Pulmonary artery endothelial cell (primary cell): ENCODE measurements around the gene TXNDC11. TPM values are rescaled to one million over a fixed set of nuclear protein-coding genes. Genes with fewer than 3 reads are reported as not detected.

ENCODE experiments used
- DNase-seq: peaks from one replicate; pipeline ENCODE4 v3.0.0-alpha.2; 2011; ENCODE audit warnings: low read depth, low spot score
- total RNA-seq: library from RNA; depleted of rRNA; stranded (reverse); fragments of >200 nt; gene quantifications from 2 replicates; pipeline ENCODE4 v1.2.3, GENCODE V29; 2014

TXNDC11 gene
- total RNA-seq, 1 donor from 2014 or later: 23.7 TPM

DNA sequence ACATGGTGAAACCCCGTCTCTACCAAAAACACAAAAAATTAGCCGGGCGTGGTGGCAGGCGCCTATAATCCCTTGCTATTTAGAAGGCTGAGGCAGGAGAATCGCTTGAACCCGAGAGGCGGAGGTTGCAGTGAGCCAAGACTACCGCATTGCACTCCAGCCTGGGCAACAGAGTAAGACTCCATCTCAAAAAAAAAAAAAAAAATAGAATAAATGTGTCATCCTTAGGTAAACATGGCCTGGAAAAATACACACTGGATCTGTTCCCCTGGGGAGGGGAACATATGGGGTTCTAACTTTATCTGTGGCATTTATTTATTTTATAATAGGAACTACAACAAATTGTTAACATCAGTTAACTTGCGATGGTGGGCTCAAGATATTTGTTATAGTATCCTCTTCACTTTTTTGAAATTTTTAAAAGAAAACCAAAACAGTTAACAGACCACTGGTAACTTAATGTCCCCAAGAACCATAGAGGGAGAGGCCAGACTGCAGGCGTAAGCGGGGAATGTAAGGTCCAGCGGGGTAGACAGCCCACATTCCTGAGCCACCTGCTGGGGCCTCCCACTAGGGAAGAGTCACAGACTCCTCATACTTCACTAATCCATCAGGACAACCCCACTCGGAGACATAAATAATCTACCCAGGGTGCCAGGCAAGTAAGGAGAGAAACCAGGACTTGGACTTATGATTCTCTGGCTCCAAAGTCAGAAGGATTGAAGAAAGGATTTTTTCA is 12.5 kb upstream of the TXNDC11 start:
- DNase-seq: no peak

DNA sequence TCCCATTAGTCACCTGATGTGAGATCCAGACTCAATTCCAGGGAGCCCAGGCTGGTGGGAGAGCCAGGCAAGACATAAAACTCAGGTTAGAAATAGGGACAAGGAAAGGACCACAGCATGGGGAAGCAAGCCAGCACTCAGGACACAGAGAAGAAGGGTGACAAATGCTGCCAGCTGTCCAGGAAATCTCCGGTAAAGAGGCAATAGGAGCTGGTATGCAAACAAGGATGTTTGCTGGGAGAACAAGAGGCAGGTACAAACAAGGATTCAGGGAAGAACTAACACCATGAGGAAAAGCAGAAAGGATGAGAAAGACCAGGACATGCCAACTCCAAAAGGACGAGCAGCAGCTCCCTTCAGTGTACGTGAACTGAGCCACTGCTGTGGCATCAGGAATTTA is 10.2 kb upstream of the TXNDC11 start:
- no peak for DNase-seq

DNA sequence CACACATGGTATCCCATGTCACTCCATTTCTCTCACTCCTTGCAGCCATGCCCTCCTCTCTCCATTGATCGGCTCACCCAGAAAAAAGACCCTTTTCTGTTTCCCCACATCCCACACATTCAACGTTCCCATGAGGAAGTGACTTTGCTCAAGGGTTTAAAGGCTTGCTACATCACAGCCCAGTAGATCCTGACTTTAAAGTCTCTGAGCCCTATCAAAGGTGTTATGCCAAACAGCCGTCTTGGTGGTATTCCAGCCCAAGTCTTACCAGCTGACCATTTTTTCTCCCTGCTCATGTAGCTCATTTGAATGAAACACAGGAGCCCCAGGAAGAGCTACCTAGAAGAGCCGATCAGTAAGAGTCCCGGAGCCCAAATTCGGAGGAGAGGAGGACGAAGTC is 7.4 kb upstream of the TXNDC11 start:
- DNase-seq: no peak

DNA sequence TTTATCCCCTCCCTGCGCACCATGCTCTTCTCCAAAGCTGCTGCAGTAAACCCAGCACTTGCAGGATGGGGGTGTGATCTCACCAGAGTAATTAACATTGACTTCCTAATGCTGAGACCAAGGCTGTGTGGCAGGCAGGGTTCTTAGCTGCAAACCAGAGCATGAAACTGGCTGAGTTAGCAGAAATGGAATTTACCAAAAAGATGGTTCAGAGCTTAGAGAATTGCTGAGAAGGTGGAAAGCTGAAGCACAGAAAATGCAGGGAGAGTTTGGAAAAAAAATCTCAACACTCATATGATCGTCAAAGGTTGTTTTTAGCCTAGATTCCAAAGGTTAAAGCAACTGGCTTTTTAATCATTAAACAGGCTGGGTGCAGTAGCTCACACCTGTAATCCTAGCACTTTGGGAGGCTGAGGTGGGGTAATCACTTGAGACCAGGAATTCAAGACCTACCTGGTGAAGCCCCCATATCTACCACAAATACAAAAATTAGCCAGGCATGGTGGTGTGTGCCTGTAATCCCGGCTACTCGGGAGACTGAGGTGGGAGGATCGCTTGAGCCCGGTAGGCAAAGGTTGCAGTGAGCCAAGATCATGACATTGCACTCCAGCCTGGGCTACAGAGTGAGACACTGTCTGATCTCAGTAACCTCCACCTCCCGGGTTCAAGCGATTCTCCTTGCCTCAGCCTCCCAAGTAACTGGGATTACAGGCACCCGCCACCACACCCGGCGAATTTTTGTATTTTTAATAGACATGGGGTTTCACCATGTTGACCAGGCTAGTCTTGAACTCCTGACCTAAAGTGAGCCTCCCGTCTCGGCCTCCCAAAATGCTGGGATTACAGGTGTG is 6.0 kb upstream of the TXNDC11 start:
- no peak for DNase-seq

DNA sequence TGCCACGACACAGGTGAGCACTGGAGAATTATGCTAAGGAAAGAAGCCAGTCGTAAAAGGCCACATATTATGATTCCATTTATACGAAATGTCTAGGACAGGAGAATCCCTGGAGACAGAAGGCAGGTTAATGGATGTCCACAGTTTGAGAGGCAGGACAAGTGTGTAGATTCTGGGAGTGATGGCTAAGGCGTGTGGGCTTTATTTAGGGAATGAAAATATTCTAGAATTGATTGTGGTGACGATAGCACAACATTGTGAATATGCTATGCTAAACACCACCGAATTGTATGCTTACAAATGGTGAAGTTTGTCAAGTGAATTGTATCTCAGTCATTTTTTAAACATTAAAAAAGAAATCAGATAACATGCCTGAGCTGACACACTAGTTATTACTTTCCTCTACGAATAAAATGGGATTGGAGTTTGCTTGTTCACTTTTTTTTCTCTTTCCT is 5.3 kb upstream of the TXNDC11 start:
- no peak for DNase-seq

DNA sequence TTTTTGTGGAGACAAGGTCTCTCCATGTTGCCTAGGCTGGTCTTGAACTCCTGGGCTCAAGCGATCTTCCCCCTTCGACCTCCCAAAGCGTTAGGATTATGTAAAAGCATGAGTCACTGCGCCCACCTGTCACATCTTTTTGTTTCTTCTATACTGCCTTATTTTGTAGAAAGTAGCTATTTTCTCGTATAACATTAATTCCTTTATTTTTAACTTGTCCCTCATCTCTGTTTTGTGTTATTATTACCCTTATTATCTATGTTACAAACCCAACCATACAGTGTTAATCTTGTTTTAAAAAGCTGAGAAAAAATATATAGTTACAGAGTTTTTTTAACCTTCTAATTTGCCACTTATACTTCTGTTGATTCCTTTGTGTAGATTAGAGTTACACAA is 1.4 kb upstream of the TXNDC11 start:
- DNase-seq: no peak

DNA sequence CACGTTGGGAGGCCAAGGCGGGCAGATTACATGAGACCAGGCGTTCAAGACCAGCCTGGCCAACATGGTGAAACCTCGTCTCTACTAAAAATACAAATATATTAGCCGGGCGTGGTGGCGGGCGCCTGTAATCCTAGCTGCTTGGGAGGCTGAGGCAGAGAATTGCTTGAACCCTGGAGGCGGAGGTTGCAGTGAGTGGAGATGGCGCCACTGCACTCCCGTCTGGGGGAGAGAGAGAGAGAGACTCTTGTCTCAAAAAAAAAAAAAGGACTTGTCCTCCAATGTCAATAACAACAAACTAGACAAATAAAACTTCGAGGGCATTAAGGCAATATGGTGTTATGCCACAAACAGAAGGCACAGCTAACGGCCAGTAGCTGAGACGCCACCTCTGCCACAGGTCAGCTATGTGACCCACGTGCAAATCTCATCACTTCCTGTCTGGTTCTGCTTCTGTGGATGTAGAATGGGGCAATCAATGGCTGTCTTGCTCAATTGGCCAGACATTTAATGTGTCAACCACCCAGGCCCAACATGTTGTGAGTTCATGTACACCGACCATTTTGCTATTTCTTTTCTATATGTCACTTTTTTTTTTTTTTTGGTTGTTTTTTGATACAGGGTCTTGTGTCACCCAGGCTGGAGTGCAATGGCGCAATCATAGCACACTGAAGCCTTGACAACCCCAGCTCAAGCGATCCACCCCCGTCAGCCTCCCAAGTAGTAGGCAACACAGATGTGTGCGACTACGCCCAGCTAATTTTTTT is 834 bp upstream of the TXNDC11 start:
- no peak for DNase-seq

DNA sequence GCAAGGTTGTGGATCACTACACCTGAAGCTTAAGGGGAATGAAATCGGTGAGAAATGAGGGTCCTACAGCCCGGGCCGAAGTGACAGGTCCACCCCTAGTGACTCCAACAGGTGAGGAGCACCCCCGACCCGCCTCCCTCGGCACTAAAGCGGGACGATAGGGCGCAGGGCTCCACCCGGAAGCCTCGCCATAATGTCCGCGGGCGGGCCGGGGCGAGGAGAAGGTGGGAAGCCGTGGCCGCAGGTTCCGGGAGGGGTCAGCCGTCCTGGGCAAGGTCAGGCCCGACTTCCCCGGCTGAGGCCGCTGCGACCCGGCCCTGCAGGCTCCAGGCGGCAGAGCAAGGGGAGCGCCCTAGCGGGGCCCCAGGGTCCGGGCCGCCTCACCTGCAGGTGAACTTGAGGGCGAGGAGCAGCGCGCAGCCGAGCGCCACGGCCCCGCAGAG is 543 bp downstream of the TXNDC11 start:
- DNase-seq: no peak

DNA sequence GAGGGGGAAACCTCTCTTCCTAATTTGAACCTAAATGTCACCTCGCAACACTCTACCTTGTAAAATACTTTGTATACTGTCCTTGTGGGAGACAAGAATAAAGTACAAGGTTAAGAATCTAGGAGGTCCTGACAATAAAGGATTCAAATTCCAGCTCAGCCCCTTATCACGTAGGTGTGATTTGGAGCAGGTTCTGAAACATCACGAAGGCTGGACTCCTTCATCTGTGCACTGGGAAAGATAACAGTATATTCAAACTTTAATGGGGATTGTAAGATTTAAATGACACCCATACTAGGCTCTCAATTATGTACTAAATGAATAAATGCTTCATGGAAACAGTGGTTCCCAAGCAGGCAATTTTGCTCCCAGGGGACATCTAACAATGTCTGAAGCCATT is 2.1 kb downstream of the TXNDC11 start:
- no peak for DNase-seq

DNA sequence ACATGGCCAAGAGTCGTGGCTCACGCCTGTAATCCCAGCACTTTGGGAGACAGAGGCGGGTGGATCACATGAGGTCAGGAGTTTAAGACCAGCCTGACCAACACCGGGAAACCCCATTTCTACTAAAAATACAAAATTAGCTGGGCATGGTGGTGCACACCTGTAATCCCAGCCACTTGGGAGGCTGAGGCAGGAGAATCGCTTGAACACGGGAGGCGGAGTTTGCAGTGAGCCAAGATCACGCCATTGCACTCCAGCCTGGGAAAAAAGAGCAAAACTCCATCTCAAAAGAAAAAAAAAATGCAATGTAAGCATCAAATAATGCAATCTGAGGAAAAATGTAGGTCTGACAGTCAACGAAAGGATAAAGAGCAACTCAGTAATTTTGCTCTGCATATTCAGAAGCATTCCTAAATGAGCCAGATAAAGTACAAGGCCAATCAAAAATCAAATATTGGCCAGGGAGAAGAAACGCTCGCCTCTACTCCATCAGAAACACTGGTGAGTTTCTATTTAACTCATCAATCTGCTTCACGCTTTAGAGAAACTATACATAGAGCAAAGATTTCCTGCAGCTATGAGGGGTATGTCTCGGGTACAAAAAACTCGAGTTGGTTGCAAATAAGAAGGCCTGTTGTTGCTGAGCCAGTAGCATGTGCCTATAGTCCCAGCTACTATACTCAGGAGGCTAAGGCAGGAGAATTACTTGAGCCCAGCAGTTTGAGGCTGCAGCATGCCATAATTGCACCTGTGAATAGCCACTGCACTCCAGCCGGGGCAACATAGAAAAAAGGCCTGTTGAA is 3.7 kb downstream of the TXNDC11 start:
- no peak for DNase-seq

DNA sequence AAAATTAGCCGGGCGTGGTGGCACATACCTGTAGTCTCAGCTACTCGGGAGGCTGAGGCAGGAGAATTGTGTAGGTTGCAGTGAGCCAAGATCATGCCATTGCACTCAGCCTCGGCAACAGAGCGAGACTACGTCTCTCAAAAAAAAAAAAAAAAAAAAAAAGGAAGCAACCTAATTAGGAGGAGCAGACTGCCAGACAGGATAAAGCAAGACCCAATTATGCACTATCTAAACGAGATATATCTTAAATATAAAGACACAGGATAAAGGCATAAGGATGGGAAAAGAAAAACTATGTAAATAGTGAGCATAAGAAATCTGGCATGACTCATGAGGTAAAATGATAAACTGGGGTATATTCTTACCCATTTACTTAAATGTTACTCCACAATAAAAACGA is 4.9 kb downstream of the TXNDC11 start:
- DNase-seq: no peak

DNA sequence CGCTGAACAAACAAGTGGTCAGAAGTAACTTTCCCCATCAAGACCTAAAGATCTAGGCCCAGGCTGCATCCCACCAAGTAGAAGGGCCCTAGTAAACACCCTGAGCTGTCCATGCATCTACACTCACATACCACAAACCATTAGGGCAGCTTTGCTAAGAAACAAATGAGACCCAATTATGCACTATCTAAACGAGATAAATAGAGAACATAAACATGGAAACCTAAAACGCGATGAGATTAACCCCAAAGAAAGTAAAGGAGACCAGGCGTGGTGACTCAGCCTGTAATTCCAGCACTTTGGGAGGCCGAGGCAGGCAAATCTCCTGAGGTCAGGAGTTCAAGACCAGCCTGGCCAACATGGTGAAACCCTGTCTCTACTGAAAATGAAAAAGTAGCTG is 5.8 kb downstream of the TXNDC11 start:
- no peak for DNase-seq

DNA sequence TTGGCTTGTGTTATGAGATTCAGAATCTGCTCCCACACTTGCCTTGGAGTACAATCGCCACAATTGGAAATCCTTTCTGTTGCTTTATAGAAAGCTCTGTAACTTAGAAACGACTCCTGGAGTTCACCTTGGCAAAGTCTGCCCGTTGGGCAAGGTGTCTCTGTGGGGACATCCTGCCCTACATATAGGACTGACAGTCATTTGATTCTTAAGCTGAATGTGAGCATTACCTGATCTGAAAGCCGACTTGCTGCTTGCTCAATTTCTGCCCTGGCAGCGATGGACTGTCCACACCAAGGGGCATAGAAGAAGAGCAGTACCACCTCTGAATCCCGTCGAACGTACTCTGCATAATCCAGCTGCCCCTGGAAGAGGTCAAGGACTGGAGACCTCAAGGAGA is 6.9 kb downstream of the TXNDC11 start:
- no peak for DNase-seq

DNA sequence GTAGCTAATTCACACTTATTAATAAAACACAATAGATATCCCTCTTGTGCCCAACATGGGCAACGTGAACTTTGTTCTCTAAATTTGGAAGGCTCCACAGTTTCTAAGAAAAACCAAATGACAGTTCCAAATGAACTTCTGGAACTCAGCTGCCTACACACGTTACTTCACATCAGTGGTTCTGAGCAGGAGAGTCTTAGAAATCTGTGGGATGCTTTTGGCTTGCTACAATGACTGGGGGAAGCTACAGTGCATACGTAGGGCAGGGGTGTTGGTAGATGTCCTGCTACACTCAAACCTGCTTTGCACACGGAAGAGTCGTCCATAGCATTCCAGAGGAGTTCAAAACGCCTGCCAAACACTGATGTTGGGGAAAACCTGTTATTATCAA is 8.0 kb downstream of the TXNDC11 start:
- no peak for DNase-seq

DNA sequence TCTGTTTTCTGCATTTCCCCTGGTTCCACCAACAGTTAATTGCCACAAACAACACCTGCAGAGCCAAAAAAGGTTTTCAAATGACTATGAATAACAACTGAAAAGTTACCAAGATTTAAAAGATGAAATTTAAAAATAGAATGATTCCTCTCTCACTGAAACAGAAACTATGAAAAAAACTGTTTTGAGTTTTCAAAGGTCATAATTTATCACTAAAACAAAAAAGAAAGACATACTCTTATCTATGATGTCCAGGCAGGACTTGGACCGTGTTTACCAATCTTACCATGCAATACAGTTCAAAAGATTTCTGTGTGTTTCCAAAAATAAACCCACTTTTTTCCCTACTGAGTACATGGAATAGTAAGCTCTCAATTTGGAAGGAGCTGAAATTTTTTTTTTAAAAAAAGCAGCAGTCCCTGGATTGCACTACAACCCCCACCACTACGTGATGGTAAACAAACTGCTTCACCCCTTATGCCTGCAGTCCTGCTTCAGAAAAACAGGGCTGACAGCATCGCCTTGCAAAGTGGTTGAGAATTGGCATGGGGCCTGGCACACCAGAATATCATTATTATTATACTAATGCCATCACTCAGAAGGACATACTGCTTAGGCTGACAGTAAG is 8.5 kb downstream of the TXNDC11 start:
- DNase-seq: no peak

DNA sequence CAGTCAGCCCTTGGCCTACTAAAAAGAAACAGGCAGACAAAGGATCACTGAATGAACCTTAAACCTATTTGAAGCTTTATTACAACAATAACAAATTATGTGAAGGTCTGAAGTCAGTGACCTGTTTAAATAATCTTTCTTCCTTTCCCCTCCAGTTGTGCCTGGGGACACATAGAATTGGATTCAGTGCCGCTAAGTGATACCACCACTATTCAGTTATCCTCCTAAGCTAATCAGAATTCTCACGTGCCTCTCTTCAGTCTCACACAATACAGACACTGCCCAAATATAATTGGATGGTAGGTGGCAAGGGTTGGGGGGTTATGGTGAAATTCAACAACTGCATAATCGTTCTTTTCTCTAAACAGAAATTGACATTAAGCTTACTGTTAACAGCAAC is 11.4 kb downstream of the TXNDC11 start:
- no peak for DNase-seq

DNA sequence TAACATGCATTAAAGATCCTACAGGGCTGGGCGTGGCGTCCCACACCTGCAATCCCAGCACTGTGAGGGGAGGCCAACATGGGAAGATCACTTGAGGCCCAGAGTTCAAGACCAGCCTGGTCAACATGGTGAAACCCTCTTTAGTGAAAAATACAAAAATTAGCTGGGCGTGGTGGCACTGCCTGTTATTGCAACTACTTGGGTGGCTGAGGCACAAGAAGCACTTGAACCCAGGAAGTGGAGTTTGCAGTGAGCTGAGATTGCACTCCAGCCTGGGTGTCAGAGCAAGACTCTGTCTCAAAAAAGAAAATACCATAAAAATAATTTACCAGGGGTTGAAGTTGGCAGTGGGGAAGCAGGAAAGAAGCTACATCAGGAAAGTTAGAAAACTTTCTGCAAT is 12.9 kb downstream of the TXNDC11 start:
- no peak for DNase-seq

DNA sequence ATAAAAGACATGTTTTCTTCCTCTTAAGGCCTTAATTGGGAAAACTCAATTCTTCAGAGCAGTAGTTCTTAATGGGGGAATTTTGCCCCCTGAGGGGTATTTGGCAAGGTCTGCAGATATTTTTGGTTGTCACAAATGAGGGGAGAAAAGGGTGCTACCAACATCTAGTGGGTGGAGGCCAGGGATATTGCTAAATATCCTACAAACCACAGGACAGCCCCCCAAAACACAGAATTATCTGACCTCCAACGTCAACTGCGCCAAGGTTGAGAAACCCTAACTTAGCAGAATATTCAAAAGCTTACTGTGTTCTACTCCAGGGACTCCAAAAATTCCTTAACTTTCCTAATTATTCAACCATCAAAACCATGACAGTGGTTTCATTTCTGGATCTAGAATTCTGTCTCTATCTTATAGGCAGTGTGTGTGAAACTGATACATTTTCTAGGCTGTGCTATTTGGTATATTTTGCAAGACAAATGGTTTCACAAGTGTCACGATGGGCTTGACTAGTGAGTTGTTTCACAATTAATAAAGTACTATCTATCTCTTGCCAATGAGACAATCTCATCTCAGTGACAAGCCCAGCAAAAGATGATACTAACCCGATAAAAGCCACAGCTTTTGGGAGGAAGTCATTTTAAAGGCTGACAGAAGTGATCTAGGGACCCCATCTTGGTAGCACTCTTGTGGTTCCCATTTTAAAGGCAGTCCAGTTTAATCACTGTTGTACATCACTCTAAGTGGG is 14.7 kb downstream of the TXNDC11 start:
- no peak for DNase-seq

DNA sequence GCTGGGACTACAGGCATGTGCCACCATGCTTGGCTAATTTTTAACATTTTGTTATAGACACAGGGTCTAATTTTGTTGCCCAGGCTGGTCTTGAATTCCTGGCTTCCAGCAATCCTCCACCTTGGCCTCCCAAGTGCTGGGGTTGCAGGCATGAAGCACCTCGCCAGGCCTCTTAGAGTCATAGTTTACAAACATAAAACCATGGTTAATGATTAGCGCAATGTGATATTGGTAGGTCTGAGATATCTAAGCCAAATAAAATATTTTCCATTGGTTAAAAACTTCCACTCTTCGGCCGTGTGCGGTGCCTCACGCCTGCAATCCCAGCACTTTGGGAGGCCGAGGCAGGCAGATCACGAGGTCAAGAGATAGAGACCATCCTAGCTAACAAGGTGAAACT is 16.6 kb downstream of the TXNDC11 start:
- DNase-seq: no peak

DNA sequence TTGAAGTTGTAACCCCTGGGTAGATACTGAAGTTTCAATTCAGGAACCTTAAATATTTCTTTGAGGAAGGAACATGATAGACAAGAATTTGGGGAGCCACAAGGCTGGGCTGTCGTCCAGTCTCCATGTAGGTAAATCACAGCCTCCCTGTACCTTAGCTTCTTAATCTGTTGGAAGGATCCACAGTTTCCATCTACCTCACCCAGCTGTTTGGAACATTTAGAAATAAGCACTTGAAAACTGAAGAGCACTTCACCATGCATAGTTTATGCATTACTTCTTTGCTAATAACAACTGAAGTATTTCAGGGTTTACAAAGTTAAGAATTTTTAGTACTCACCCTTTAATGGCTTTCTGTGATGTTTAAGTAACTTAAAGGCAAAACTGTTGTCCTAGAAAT is 17.2 kb downstream of the TXNDC11 start:
- DNase-seq: no peak
